ENCODE data around the gene PDLIM5.

DNA sequence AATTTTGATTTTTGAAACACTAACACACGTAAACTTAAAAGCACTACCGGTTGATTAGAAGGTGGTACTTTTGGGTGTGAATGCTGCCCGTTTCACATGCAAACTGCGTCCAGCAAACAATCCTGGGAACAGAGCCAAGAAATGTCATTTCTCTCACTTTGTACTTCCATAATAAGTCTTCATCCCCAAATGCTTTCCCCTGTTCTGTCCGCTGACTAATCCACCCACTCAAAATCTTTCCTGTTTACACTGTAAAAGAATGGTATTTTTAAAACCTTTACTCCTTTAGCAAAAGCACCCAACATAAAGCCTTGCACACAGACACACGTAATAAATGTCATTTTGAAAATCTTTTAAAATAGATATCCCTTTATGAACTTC lies 39.1 kb upstream of the PDLIM5 start:
- TF ChIP-seq, protein P1, sequence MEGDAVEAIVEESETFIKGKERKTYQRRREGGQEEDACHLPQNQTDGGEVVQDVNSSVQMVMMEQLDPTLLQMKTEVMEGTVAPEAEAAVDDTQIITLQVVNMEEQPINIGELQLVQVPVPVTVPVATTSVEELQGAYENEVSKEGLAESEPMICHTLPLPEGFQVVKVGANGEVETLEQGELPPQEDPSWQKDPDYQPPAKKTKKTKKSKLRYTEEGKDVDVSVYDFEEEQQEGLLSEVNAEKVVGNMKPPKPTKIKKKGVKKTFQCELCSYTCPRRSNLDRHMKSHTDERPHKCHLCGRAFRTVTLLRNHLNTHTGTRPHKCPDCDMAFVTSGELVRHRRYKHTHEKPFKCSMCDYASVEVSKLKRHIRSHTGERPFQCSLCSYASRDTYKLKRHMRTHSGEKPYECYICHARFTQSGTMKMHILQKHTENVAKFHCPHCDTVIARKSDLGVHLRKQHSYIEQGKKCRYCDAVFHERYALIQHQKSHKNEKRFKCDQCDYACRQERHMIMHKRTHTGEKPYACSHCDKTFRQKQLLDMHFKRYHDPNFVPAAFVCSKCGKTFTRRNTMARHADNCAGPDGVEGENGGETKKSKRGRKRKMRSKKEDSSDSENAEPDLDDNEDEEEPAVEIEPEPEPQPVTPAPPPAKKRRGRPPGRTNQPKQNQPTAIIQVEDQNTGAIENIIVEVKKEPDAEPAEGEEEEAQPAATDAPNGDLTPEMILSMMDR (IDR thresholded peaks at IDR 0.05), result no peak
- no peak for TF ChIP-seq POLR2A (IDR thresholded peaks at IDR 0.05)

Measured in transverse colon (tissue), 3 donors.